Pancreas (tissue), 10 donors: ENCODE measurements around the gene SKP2. TPM values are rescaled to one million over a fixed set of nuclear protein-coding genes. Genes with fewer than 3 reads are reported as not detected.

ENCODE experiments used
- ATAC-seq, 4 donors: fragments of 200-7000 bp; cut with Tn5 transposase; one replicate each; pipeline versions ENCODE4 v1.8.0 to v1.9.1; 2020; ENCODE audit warnings: mild to moderate bottlenecking in 4 of 4, moderate library complexity in 4 of 4
- DNase-seq, 6 donors: peaks; one replicate each; pipeline ENCODE4 v3.0.0-alpha.2; 2020
- FAIRE-seq: peaks from 2 replicates; lab custom pipeline; 2012; peaks lifted over from hg19 to GRCh38; lab: Jason Lieb, UNC
- H3K27ac ChIP-seq, 4 donors: fragments of 200-600 bp; sonication (generic); 1 replicate in 3 of 4; 2 replicates in 1 of 4; pipeline versions ENCODE4 v1.5.0 to v1.8.0; 2020
- H3K27me3 ChIP-seq, 4 donors: fragments of 200-600 bp; one replicate each; pipeline ENCODE4 v1.8.0; 2021
- H3K36me3 ChIP-seq, 3 donors: fragments of 200-600 bp; sonication (generic) in 1 of 3; one replicate each; pipeline versions ENCODE4 v1.5.0 to v1.8.0; 2020 to 2021
- H3K4me1 ChIP-seq, 3 donors: fragments of 200-600 bp; one replicate each; pipeline ENCODE4 v1.8.0; 2021
- H3K4me3 ChIP-seq, 4 donors: fragments of 200-600 bp; sonication (generic) in 2 of 4; one replicate each; pipeline versions ENCODE4 v1.5.0 to v1.8.0; 2020 to 2021
- H3K9me3 ChIP-seq, 4 donors: fragments of 200-600 bp; one replicate each; pipeline ENCODE4 v1.8.0; 2021
- WGBS, 2 donors: extraction: QIAGEN DNeasy Blood & Tissue Kit; methylation state at CpG; one replicate each; pipeline ENCODE4 v1.1.7; 2013; 5-methylcytosine and 5-hydroxymethylcytosine counted together
- intact Hi-C, 3 donors: fragments of 100-400 bp; cut with DNase I; formaldehyde crosslinking; loops; one replicate each; pipeline versions ENCODE4 v1.11.1 to v1.14.2; 2022
- polyA plus RNA-seq, 2 donors: library from polyadenylated mRNA; stranded (reverse); fragments of 200-250 nt; gene quantifications; one replicate each; pipeline ENCODE4 v1.2.3, GENCODE V29; 2013
- total RNA-seq, 6 donors: library from RNA; stranded (reverse); fragmentation: NEBNext Ultra II Directional in 4 of 6; extraction: Animal tissue kit (Norgen Biotek cat#: 25700) in 4 of 6; gene quantifications; one replicate each; pipeline versions ENCODE4 v1.2.1 to v1.2.4, GENCODE V29; 2021 to 2023
- TF ChIP-seq, protein P1 (sequence below), 4 donors: fragments of 200-600 bp; sonication (generic) in 3 of 4; IDR thresholded peaks; one replicate each; pipeline versions ENCODE4 v1.5.0 to v1.8.0; 2021; ENCODE audit warnings: antibody characterized with exemption in 4 of 4
- donor health status: healthy with polysubstance abuse.
- donor health status: DM: no; HTN: no; CAD: no; lungs with moderate emphysema.
- donor health status: DM: no; HTN: no; CAD: no.
- donor health status: control.
- donor health status: control.
- donor health status: Bipolar disorder and iron deficiency.
- donor health status: DM: yes; HTN: yes; CAD: no.
- donor health status: DM: no; HTN: no; CAD: no.
- donor health status: DM: no; HTN: no; CAD: no.
- donor health status: DM: yes; HTN: yes; CAD: no.

Gene SKP2
- total and polyA plus RNA-seq, 8 donors, result 1.5 to 8.7 (median 4.0) TPM

DNA sequence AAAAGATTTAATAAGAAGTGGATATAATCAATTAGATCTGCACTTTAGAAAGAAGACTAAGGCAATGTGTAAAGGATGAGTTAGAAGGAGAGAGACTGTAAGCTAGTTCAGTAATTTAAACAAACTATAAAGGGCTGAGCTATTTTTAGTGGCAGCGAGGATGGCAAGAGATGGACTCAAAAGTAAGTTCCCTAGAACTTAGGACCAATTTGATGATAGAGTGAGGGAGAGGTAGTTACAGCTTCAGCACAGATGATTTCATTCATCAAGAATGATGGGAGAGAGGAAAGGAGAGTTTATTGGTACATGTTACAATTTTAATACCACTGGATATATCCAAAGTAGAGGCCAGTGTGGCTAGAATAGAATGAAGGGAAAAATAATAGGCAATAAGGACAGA is 70.7 kb downstream of the SKP2 start:
- FAIRE-seq, result no peak
- no peak for ATAC-seq
- TF ChIP-seq, protein P1, sequence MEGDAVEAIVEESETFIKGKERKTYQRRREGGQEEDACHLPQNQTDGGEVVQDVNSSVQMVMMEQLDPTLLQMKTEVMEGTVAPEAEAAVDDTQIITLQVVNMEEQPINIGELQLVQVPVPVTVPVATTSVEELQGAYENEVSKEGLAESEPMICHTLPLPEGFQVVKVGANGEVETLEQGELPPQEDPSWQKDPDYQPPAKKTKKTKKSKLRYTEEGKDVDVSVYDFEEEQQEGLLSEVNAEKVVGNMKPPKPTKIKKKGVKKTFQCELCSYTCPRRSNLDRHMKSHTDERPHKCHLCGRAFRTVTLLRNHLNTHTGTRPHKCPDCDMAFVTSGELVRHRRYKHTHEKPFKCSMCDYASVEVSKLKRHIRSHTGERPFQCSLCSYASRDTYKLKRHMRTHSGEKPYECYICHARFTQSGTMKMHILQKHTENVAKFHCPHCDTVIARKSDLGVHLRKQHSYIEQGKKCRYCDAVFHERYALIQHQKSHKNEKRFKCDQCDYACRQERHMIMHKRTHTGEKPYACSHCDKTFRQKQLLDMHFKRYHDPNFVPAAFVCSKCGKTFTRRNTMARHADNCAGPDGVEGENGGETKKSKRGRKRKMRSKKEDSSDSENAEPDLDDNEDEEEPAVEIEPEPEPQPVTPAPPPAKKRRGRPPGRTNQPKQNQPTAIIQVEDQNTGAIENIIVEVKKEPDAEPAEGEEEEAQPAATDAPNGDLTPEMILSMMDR (IDR thresholded peaks at IDR 0.05), result no peak
- 92 to 97% methylated on average over 1 of the region's 1 CpG for WGBS, 2 donors
- intact Hi-C loops, result no loop called here
- Histone ChIP-seq H3K27ac (no peak overlapping the region), H3K4me1 (no peaks in the 10 kb centered on the region), H3K9me3 (no peaks in the 10 kb centered on the region), H3K27me3 (no peaks in the 10 kb centered on the region), H3K36me3 (peaks cover 0 to 47% (median 0%) of the 10 kb centered on the region in 3 donors), H3K4me3 (no peak overlapping the region)
- no peak for DNase-seq

DNA sequence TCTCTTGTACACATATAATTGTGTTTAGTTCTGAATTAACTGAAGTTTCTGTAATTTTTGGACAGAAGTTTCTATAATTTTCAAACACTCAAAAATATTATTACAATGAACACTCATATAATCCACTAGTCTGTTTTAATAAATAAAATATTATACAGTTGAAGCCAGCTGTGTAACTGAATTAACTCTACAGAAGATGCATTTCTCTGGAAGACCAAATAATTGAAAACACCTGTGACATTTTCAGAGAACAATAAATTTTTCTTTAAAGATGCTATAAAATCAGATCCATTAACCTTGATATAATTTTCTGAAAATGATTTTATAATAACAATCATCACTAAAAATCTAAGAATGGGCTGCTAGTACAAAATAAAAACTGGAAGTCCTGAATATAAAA is 75.1 kb downstream of the SKP2 start:
- DNase-seq (no peak), FAIRE-seq (no peak), ATAC-seq (no peak)
- Histone ChIP-seq H3K9me3 (no peaks in the 10 kb centered on the region), H3K4me3 (no peak overlapping the region), H3K27ac (no peak overlapping the region), H3K27me3 (no peaks in the 10 kb centered on the region), H3K4me1 (peaks cover 0 to 11% (median 6%) of the 10 kb centered on the region in 3 donors), H3K36me3 (peaks cover 0 to 32% (median 0%) of the 10 kb centered on the region in 3 donors)
- intact Hi-C loops, result no loop called here
- TF ChIP-seq, protein P1 (IDR thresholded peaks at IDR 0.05), result no peak

DNA sequence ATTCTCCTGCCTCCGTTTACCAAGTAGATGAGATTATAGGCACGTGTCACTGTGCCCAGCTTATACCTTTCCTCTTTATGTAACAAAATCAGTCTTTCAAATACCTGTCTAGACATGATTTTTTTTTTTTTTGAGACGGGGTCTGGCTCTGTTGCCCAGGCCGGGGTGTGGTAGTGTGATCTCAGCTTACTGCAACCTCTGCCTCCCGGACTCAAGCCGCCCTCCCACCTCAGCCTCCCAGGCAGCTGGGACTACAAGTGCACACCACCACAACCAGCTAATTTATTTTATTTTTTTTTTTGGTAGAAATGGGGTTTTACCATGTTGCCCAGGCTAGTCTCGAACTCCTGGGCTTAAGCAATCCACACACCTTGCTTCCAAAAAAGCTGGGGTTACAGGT is 76.6 kb downstream of the SKP2 start:
- Histone ChIP-seq H3K9me3 (no peaks in the 10 kb centered on the region), H3K27me3 (no peaks in the 10 kb centered on the region), H3K27ac (no peak overlapping the region), H3K4me1 (peaks cover 0 to 17% (median 14%) of the 10 kb centered on the region in 3 donors), H3K36me3 (peaks cover 0 to 18% (median 0%) of the 10 kb centered on the region in 3 donors), H3K4me3 (no peak overlapping the region)
- intact Hi-C loops, result no loop called here
- ATAC-seq (no peak), DNase-seq (no peak), FAIRE-seq (no peak)
- WGBS, 2 donors, result 96 to 98% methylated on average over 7 of the region's 7 CpGs
- TF ChIP-seq, protein P1 (IDR thresholded peaks at IDR 0.05), result no peak

DNA sequence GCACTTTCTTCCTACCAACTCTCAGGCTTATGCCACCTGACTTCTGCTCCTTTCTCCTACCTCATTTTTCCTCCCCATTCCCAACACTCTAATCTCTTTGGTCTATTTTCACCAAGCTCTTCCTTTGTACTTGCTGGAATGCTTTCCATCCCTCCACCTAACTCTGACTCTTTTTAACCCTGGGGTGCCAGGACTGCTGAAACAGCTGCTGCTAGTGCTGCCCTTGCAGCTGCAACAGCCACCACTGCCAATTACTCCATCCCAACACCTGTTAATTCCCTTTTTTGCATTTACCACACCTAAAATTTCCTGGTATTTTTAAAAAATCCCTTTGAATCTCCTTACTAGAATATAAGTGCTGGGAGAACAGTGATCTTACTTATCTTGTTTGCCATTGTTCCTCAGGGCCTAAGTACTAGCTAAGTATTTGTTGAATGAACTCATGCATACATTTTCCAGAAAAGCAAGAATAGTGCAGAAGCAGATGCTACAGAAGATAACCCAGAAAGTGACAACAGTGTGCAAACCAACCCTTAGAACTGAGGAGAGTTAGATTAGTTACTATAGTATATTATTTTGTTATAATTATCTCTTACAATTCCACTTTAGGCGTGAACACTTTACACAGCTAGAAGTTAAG is 78.4 kb downstream of the SKP2 start:
- intact Hi-C loops, result no loop called here

DNA sequence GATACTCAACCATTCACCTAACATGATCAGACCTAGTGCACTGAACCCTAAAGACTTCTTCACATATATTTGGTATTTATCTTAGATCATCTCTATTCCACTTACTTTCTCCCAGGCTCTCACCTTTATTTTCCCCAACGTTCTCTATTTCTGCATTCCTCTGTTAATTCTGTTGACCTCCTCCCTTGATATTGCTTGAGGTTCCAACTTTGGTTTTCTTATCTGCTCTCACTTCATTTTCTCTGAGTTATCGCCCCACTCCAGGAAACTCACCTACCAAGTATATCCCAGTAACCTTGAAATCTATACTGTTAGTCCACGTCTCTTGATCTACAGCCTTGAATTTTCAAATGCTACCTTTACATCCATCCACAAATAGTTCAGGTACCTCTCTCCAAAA is 80.6 kb downstream of the SKP2 start:
- H3K36me3 ChIP-seq, result no peaks in the 10 kb centered on the region
- FAIRE-seq, result no peak
- no peak overlapping the region for H3K27ac ChIP-seq
- no peak overlapping the region for H3K4me3 ChIP-seq
- TF ChIP-seq, protein P1 (IDR thresholded peaks at IDR 0.05), result no peak
- no peak for DNase-seq
- ATAC-seq, result no peak
- no peaks in the 10 kb centered on the region for H3K9me3 ChIP-seq
- H3K4me1 ChIP-seq, result peaks cover 0 to 34% (median 34%) of the 10 kb centered on the region in 3 donors
- no peaks in the 10 kb centered on the region for H3K27me3 ChIP-seq
- WGBS, 2 donors, result 34 to 37% methylated on average over 3 of the region's 3 CpGs
- intact Hi-C loops, result no loop called here

More for the DNA sequence above, 78.4 kb downstream of the SKP2 start:
- Histone ChIP-seq H3K27ac (no peak overlapping the region), H3K9me3 (no peaks in the 10 kb centered on the region), H3K36me3 (peaks cover 0 to 5% (median 0%) of the 10 kb centered on the region in 3 donors), H3K27me3 (no peaks in the 10 kb centered on the region), H3K4me1 (peaks cover 0 to 23% (median 22%) of the 10 kb centered on the region in 3 donors), H3K4me3 (no peak overlapping the region)
- FAIRE-seq (no peak), DNase-seq (no peak), ATAC-seq (no peak)
- TF ChIP-seq, protein P1 (IDR thresholded peaks at IDR 0.05), result no peak
- WGBS, 2 donors, result 89 to 94% methylated on average over 1 of the region's 1 CpG
